IMR-90 (cell line): ENCODE measurements around the gene SIGLEC11. TPM values are rescaled to one million over a fixed set of nuclear protein-coding genes. Genes with fewer than 3 reads are reported as not detected.

Experiments used
- ATAC-seq: fragments of 200-7000 bp; cut with Tn5 transposase; 2 replicates; pipeline ENCODE4 v1.9.1; 2020; ENCODE audit warnings: low read depth, mild to moderate bottlenecking, moderate library complexity
- BruUV-seq: library from RNA; stranded (reverse); fragments of 400-500 nt; replicated peaks from 2 replicates; lab custom pipeline; 2021; lab: Mats Ljungman, UMichigan
- CTCF ChIA-PET: fragments of 300-600 bp; formaldehyde crosslinking; extraction: SDS; loops from one replicate; lab custom pipeline; 2021; ENCODE audit warnings: antibody characterized with exemption; lab: Yijun Ruan, JAX
- POLR2A ChIA-PET: fragments of 300-600 bp; sonication (Branson Sonifier 250); formaldehyde crosslinking; loops from one replicate; lab custom pipeline; 2022; ENCODE audit warnings: antibody characterized with exemption; ENCODE audit not compliant: unreplicated experiment; lab: Charles Lee
- DNase-seq: peaks from one replicate; pipeline ENCODE4 v3.0.0; 2013
- H2AFZ ChIP-seq: replicated peaks from 2 replicates; pipeline ENCODE3; 2013; ENCODE audit warnings: low read length, mild to moderate bottlenecking; ENCODE audit not compliant: poor library complexity
- H2AK5ac ChIP-seq: 2 replicates; pipeline ENCODE4 v1.6.1; 2013; ENCODE audit warnings: low read depth, low read length, inconsistent platforms
- H2AK9ac ChIP-seq: replicated peaks from 2 replicates; pipeline ENCODE3; 2013; ENCODE audit warnings: mild to moderate bottlenecking, low read depth, low read length, moderate library complexity; ENCODE audit not compliant: poor library complexity
- H2BK120ac ChIP-seq: 2 replicates; pipeline ENCODE4 v1.6.1; 2013; ENCODE audit warnings: low read depth, low read length, inconsistent platforms
- H2BK15ac ChIP-seq: 3 replicates; pipeline ENCODE4 v1.6.1; 2013; ENCODE audit warnings: low read depth, low read length, inconsistent platforms
- H2BK20ac ChIP-seq: 2 replicates; pipeline ENCODE4 v1.6.1; 2013; ENCODE audit warnings: low read depth, mild to moderate bottlenecking, inconsistent platforms, low read length, moderate library complexity
- H2BK5ac ChIP-seq: 2 replicates; pipeline ENCODE4 v1.6.1; 2013; ENCODE audit warnings: mild to moderate bottlenecking, low read depth, low read length, inconsistent platforms; ENCODE audit not compliant: poor library complexity, severe bottlenecking
- H3K14ac ChIP-seq: replicated peaks from 2 replicates; pipeline ENCODE4 v1.6.1; 2013; ENCODE audit warnings: low read depth, low read length, inconsistent platforms
- H3K18ac ChIP-seq: 2 replicates; pipeline ENCODE4 v1.6.1; 2013; ENCODE audit warnings: low read depth, low read length, control low read depth
- H3K23ac ChIP-seq: 2 replicates; pipeline ENCODE4 v1.6.1; 2013; ENCODE audit warnings: low read depth, low read length, inconsistent platforms
- H3K27ac ChIP-seq: 2 replicates; pipeline ENCODE4 v1.5.1; 2013; ENCODE audit warnings: mild to moderate bottlenecking, control low read depth, low read length; ENCODE audit not compliant: insufficient read depth
- H3K27me3 ChIP-seq: 2 replicates; pipeline ENCODE4 v1.6.1; 2013; ENCODE audit warnings: low read length; ENCODE audit not compliant: control insufficient read depth, insufficient read depth
- H3K36me3 ChIP-seq: 2 replicates; pipeline ENCODE4 v1.6.1; 2013; ENCODE audit warnings: low read length, mixed read lengths; ENCODE audit not compliant: control insufficient read depth, insufficient read depth
- H3K4ac ChIP-seq: 2 replicates; pipeline ENCODE4 v1.6.1; 2013; ENCODE audit warnings: low read depth, low read length, inconsistent platforms
- H3K4me1 ChIP-seq: 2 replicates; pipeline ENCODE4 v1.6.1; 2013; ENCODE audit warnings: low read length, mixed read lengths; ENCODE audit not compliant: control insufficient read depth, insufficient read depth
- H3K4me2 ChIP-seq: 2 replicates; pipeline ENCODE4 v1.6.1; 2013; ENCODE audit warnings: low read depth, mild to moderate bottlenecking, control low read depth, low read length, moderate library complexity
- H3K4me3 ChIP-seq: 2 replicates; pipeline ENCODE4 v1.5.1; 2013; ENCODE audit warnings: low read depth, mild to moderate bottlenecking, control low read depth, low read length, moderate library complexity; ENCODE audit not compliant: insufficient read depth
- H3K56ac ChIP-seq: 2 replicates; pipeline ENCODE4 v1.6.1; 2013; ENCODE audit warnings: low read length, inconsistent platforms; ENCODE audit not compliant: insufficient read depth; ENCODE audit errors: extremely low read depth
- H3K79me1 ChIP-seq, 2 experiments: 2 replicates each; pipeline ENCODE4 v1.6.1; 2013; ENCODE audit warnings: low read length in 2 of 2, inconsistent platforms in 1 of 2, low read depth in 1 of 2
- H3K9ac ChIP-seq: 2 replicates; pipeline ENCODE4 v1.6.1; 2013; ENCODE audit warnings: low read depth, low read length, control low read depth
- H3K9me1 ChIP-seq: 2 replicates; pipeline ENCODE4 v1.6.1; 2013; ENCODE audit warnings: low read length, inconsistent platforms; ENCODE audit not compliant: insufficient read depth
- H3K9me3 ChIP-seq: 2 replicates; pipeline ENCODE4 v1.6.1; 2013; ENCODE audit warnings: low read length; ENCODE audit not compliant: control insufficient read depth, insufficient read depth
- H4K20me1 ChIP-seq: 2 replicates; pipeline ENCODE4 v1.6.1; 2013; ENCODE audit warnings: low read length, inconsistent platforms; ENCODE audit not compliant: insufficient read depth
- H4K5ac ChIP-seq: 2 replicates; pipeline ENCODE4 v1.6.1; 2013; ENCODE audit warnings: mild to moderate bottlenecking, low read depth, low read length, control low read depth
- H4K8ac ChIP-seq, 2 experiments: 2 replicates each; pipeline ENCODE4 v1.6.1; 2013; ENCODE audit warnings: low read depth in 2 of 2, low read length in 2 of 2, control low read depth in 1 of 2, inconsistent platforms in 1 of 2
- H4K91ac ChIP-seq: 2 replicates; pipeline ENCODE4 v1.6.1; 2013; ENCODE audit warnings: low read depth, low read length, inconsistent platforms; ENCODE audit not compliant: insufficient read depth
- BHLHE40 ChIP-seq: fragments of 150-350 bp; IDR thresholded peaks from 2 replicates; pipeline ENCODE4 v1.6.1; 2016; ENCODE audit warnings: mild to moderate bottlenecking, low read depth, low read length
- CHD1 ChIP-seq: IDR thresholded peaks from 2 replicates; pipeline ENCODE4 v1.6.1; 2012; ENCODE audit warnings: low read depth, low read length, improper control_type of control experiment
- FOS ChIP-seq: fragments of 150-350 bp; IDR thresholded peaks from 2 replicates; pipeline ENCODE4 v1.6.1; 2016; ENCODE audit warnings: low read depth, low read length
- MXI1 ChIP-seq: IDR thresholded peaks from 2 replicates; pipeline ENCODE4 v1.6.1; 2012; ENCODE audit warnings: low read depth, mild to moderate bottlenecking, low read length, moderate library complexity, borderline replicate concordance
- POLR2A ChIP-seq: IDR thresholded peaks from 2 replicates; pipeline ENCODE4 v1.6.1; 2012; ENCODE audit warnings: mild to moderate bottlenecking, low read depth, low read length
- SMC3 ChIP-seq: fragments of 150-350 bp; IDR thresholded peaks from 2 replicates; pipeline ENCODE4 v1.6.1; 2016; ENCODE audit warnings: low read depth, mild to moderate bottlenecking, antibody characterized with exemption, low read length, moderate library complexity
- WGBS, 2 experiments: methylation state at CpG; one replicate each; pipeline versions ENCODE4 v1.1.5 to v1.1.7; 2013; ENCODE audit warnings: missing lambda C conversion rate in 2 of 2; ENCODE audit not compliant: insufficient read length in 1 of 2; ENCODE audit errors: extremely low coverage in 2 of 2; 5-methylcytosine and 5-hydroxymethylcytosine counted together
- dilution Hi-C: fragments of 300-500 bp; cut with HindIII; formaldehyde crosslinking; loops from one replicate; pipeline ENCODE4 v1.14.3; 2018; ENCODE audit warnings: low sequenced_read_pairs; ENCODE audit not compliant: unreplicated experiment
- in situ Hi-C: fragments of 300-500 bp; cut with MboI; formaldehyde crosslinking; loops from 3 replicates; pipeline ENCODE4 v1.14.3; 2019; ENCODE audit warnings: low sequenced_read_pairs, inconsistent platforms, mixed read lengths
- intact Hi-C: fragments of 100-400 bp; cut with micrococcal nuclease; formaldehyde crosslinking; loops from 2 replicates; pipeline ENCODE4 v1.10.0; 2022
- polyA plus RNA-seq, 3 experiments: library from polyadenylated mRNA; depleted of rRNA; stranded (reverse); fragments of >200 nt; gene quantifications; 2 replicates each; pipeline ENCODE4 v1.2.3, GENCODE V29; 2012; ENCODE audit warnings: low replicate concordance in 1 of 3
- total RNA-seq: library from RNA; depleted of rRNA; stranded (reverse); fragments of >200 nt; gene quantifications from 2 replicates; pipeline ENCODE4 v1.2.3, GENCODE V29; 2012

SIGLEC11 gene
- total and polyA plus RNA-seq, 2 of the 4 experiments (the other 2 are of a cell fraction): not detected

DNA sequence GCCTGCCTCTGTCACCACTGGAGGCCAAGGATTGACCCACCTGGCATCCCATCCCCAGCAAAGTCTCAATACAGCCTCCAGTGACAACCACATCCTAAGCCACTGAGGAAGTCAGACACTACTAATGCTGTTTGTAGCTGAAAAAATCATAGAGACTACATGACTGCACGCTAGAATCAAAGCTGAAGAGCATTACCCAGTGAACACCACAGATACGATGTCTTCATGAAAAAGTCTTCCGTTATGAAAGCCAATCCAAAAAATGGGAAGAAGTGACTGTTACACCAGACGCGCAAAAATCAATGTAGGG lies 20.5 kb downstream of the SIGLEC11 start:
- Histone ChIP-seq H4K5ac (no peak overlapping the region), H3K4ac (no peak overlapping the region), H4K91ac (no peak overlapping the region), H3K9me1 (no peaks in the 10 kb centered on the region), H2BK20ac (no peak overlapping the region), H3K4me2 (no peak overlapping the region), H2BK15ac (no peak overlapping the region), H3K27ac (no peak overlapping the region), H3K4me1 (no peaks in the 10 kb centered on the region), H4K20me1 (no peaks in the 10 kb centered on the region), H3K36me3 (no peaks in the 10 kb centered on the region), H3K79me1 (no peaks in the 10 kb centered on the region), H2BK120ac (no peak overlapping the region), H4K8ac (no peak overlapping the region), H3K18ac (no peak overlapping the region), H2AK5ac (no peak overlapping the region), H2AK9ac (no peak overlapping the region), H3K56ac (no peak overlapping the region), H3K4me3 (no peak overlapping the region), H3K27me3 (no peaks in the 10 kb centered on the region; the same call in 1 of the 2 replicates), H2AFZ (no peak overlapping the region), H3K23ac (no peak overlapping the region), H2BK5ac (no peak overlapping the region), H3K9me3 (no peaks in the 10 kb centered on the region), H3K9ac (no peak overlapping the region), H3K14ac (no peak overlapping the region)
- no TSS peak for BruUV-seq
- in situ Hi-C loops: no loop called here
- POLR2A ChIA-PET: no interaction called here
- no peak for ATAC-seq
- dilution Hi-C loops: no loop called here
- WGBS, 2 experiments: no CpG with 5 or more reads among the region's 5 CpGs
- CTCF ChIA-PET: interaction anchor here (1.4 kb wide), 1 partner anchor 39 kb away, joined by 3 read pairs; no protein-coding TSS in a partner anchor
- no peak for DNase-seq
- intact Hi-C loops: no loop called here
- TF ChIP-seq CHD1: no peak
- TF ChIP-seq MXI1: no peak
- no peak for TF ChIP-seq BHLHE40
- no peak for TF ChIP-seq FOS
- no peak for TF ChIP-seq POLR2A
- TF ChIP-seq SMC3: no peak
